H1 (cell line): Measurements from ENCODE around the gene TNFSF15. TPM values are rescaled to one million over a fixed set of nuclear protein-coding genes. Genes with fewer than 3 reads are reported as not detected.

Source experiments
- CTCF ChIA-PET: fragments of 300-600 bp; sonication (Branson Sonifier 250); formaldehyde crosslinking; loops from one replicate; lab custom pipeline; 2021; ENCODE audit not compliant: partially characterized antibody; lab: Charles Lee
- POLR2A ChIA-PET: fragments of 300-600 bp; sonication (Branson Sonifier 250); formaldehyde crosslinking; loops from one replicate; lab custom pipeline; 2021; ENCODE audit warnings: inconsistent platforms; ENCODE audit not compliant: partially characterized antibody; lab: Charles Lee
- DNase-seq, 2 experiments: peaks; one replicate each; pipeline versions ENCODE4 v3.0.0 to v3.0.0-alpha.2; 2010 to 2022; ENCODE audit warnings: low spot score in 2 of 2, low read depth in 1 of 2, mixed read lengths in 1 of 2
- FAIRE-seq: peaks from 2 replicates; lab custom pipeline; 2011; peaks lifted over from hg19 to GRCh38; lab: Jason Lieb, UNC
- H2AFZ ChIP-seq: 2 replicates; pipeline ENCODE4 v1.8.1; 2012; ENCODE audit warnings: low read length, inconsistent platforms
- H2AK5ac ChIP-seq: 2 replicates; pipeline ENCODE4 v1.6.1; 2013; ENCODE audit warnings: low read depth, low read length
- H2BK120ac ChIP-seq: replicated peaks from 2 replicates; pipeline ENCODE3; 2013; ENCODE audit warnings: low read depth, low read length, inconsistent platforms
- H2BK12ac ChIP-seq: 2 replicates; pipeline ENCODE4 v1.6.1; 2013; ENCODE audit warnings: low read depth, low read length
- H2BK15ac ChIP-seq: 2 replicates; pipeline ENCODE4 v1.6.1; 2013; ENCODE audit warnings: low read length
- H2BK20ac ChIP-seq: 2 replicates; pipeline ENCODE4 v1.6.1; 2013; ENCODE audit warnings: low read length
- H2BK5ac ChIP-seq: 2 replicates; pipeline ENCODE4 v1.6.1; 2013; ENCODE audit warnings: low read depth, low read length
- H3K14ac ChIP-seq: 2 replicates; pipeline ENCODE4 v1.6.1; 2013; ENCODE audit warnings: inconsistent platforms; ENCODE audit not compliant: insufficient read length
- H3K18ac ChIP-seq: 2 replicates; pipeline ENCODE4 v1.6.1; 2013; ENCODE audit warnings: low read length; ENCODE audit errors: extremely low read depth
- H3K23ac ChIP-seq: 2 replicates; pipeline ENCODE4 v1.6.1; 2013; ENCODE audit warnings: inconsistent platforms; ENCODE audit not compliant: insufficient read length
- H3K23me2 ChIP-seq: 2 replicates; pipeline ENCODE4 v1.6.1; 2013; ENCODE audit warnings: low read depth, low read length
- H3K27ac ChIP-seq: 2 replicates; pipeline ENCODE4 v1.6.1; 2011; ENCODE audit warnings: low read depth, low read length, inconsistent platforms
- H3K27me3 ChIP-seq, 4 experiments: replicated peaks in 1 of 4; 1 replicate in 1 of 4; 2 replicates in 3 of 4; pipeline versions ENCODE4 v1.6.1 to v1.8.1; 2011 to 2013; ENCODE audit warnings: low read length in 3 of 4, mild to moderate bottlenecking in 3 of 4, inconsistent platforms in 2 of 4, mixed read lengths in 2 of 4, moderate library complexity in 1 of 4; ENCODE audit not compliant: control insufficient read depth in 3 of 4, insufficient read depth in 3 of 4; ENCODE audit errors: extremely low read depth in 1 of 4
- H3K36me3 ChIP-seq, 4 experiments: 2 replicates each; pipeline versions ENCODE4 v1.6.1 to v1.8.1; 2011 to 2013; ENCODE audit warnings: mild to moderate bottlenecking in 4 of 4, low read length in 3 of 4, moderate library complexity in 2 of 4, control low read depth in 1 of 4, inconsistent platforms in 1 of 4; ENCODE audit not compliant: insufficient read depth in 4 of 4, control insufficient read depth in 2 of 4
- H3K4ac ChIP-seq: replicated peaks from 2 replicates; pipeline ENCODE3; 2013; ENCODE audit warnings: low read length, low read depth, mixed read lengths, inconsistent platforms; ENCODE audit not compliant: insufficient read length
- H3K4me1 ChIP-seq, 4 experiments: replicated peaks in 1 of 4; 1 replicate in 1 of 4; 2 replicates in 3 of 4; pipeline versions ENCODE4 v1.6.1 to v1.8.1; 2011 to 2013; ENCODE audit warnings: low read length in 3 of 4, inconsistent platforms in 2 of 4, mixed read lengths in 1 of 4; ENCODE audit not compliant: insufficient read depth in 4 of 4, control insufficient read depth in 3 of 4
- H3K4me2 ChIP-seq, 2 experiments: 2 replicates each; pipeline versions ENCODE4 v1.6.1 to v1.8.1; 2011 to 2013; ENCODE audit warnings: low read depth in 2 of 2, low read length in 2 of 2, control low read depth in 1 of 2, inconsistent platforms in 1 of 2, mild to moderate bottlenecking in 1 of 2; ENCODE audit not compliant: insufficient read depth in 1 of 2
- H3K4me3 ChIP-seq, 4 experiments: fragments of 200-600, 300-600 bp in 1 of 4; sonication (generic), shearing (Covaris generic), sonication (Bioruptor Twin) in 1 of 4; 2 replicates each; pipeline versions ENCODE4 v1.5.1 to v1.8.1; 2011 to 2016; ENCODE audit warnings: low read length in 4 of 4, low read depth in 3 of 4, control low read depth in 2 of 4, inconsistent platforms in 2 of 4, mild to moderate bottlenecking in 2 of 4, mixed read lengths in 1 of 4, moderate library complexity in 1 of 4; ENCODE audit not compliant: insufficient read depth in 2 of 4; ENCODE audit errors: extremely low read depth in 1 of 4
- H3K56ac ChIP-seq: replicated peaks from 2 replicates; pipeline ENCODE3; 2013; ENCODE audit warnings: low read depth, mild to moderate bottlenecking, mixed read lengths, low read length, inconsistent platforms; ENCODE audit not compliant: insufficient read length
- H3K79me1 ChIP-seq: 2 replicates; pipeline ENCODE4 v1.6.1; 2013; ENCODE audit warnings: low read depth, low read length, control low read depth
- H3K79me2 ChIP-seq, 2 experiments: 2 replicates each; pipeline versions ENCODE4 v1.6.1 to v1.8.1; 2012 to 2013; ENCODE audit warnings: low read length in 2 of 2, mild to moderate bottlenecking in 2 of 2, inconsistent platforms in 1 of 2; ENCODE audit not compliant: insufficient read depth in 2 of 2, control insufficient read depth in 1 of 2
- H3K9ac ChIP-seq, 4 experiments: replicated peaks in 1 of 4; 1 replicate in 1 of 4; 2 replicates in 3 of 4; pipeline versions ENCODE4 v1.6.1 to v1.8.1; 2011 to 2013; ENCODE audit warnings: low read depth in 3 of 4, low read length in 3 of 4, control low read depth in 2 of 4, mild to moderate bottlenecking in 2 of 4, moderate library complexity in 2 of 4, inconsistent platforms in 1 of 4; ENCODE audit errors: extremely low read depth in 1 of 4
- H3K9me3 ChIP-seq, 2 experiments: 2 replicates each; pipeline versions ENCODE4 v1.6.1 to v1.8.1; 2012 to 2013; ENCODE audit warnings: mild to moderate bottlenecking in 2 of 2, moderate library complexity in 2 of 2, control low read depth in 1 of 2, inconsistent platforms in 1 of 2, low read depth in 1 of 2, low read length in 1 of 2, mixed read lengths in 1 of 2; ENCODE audit not compliant: insufficient read depth in 2 of 2
- H4K20me1 ChIP-seq, 2 experiments: replicated peaks in 1 of 2; 2 replicates each; pipeline versions ENCODE3 to v1.8.1; 2011 to 2013; ENCODE audit warnings: inconsistent platforms in 2 of 2, low read length in 2 of 2, mild to moderate bottlenecking in 1 of 2; ENCODE audit not compliant: insufficient read depth in 2 of 2, control insufficient read depth in 1 of 2
- H4K5ac ChIP-seq: 2 replicates; pipeline ENCODE4 v1.6.1; 2013; ENCODE audit warnings: low read length, low read depth, mixed read lengths, inconsistent platforms; ENCODE audit not compliant: insufficient read length
- H4K8ac ChIP-seq: 2 replicates; pipeline ENCODE4 v1.8.0; 2013; ENCODE audit warnings: mild to moderate bottlenecking, moderate library complexity, low read length, inconsistent platforms; ENCODE audit not compliant: insufficient read depth; ENCODE audit errors: extremely low read depth
- H4K91ac ChIP-seq: replicated peaks from 2 replicates; pipeline ENCODE3; 2013; ENCODE audit warnings: low read length, mixed read lengths, inconsistent platforms; ENCODE audit not compliant: insufficient read length
- CEBPB ChIP-seq: IDR thresholded peaks from 2 replicates; pipeline ENCODE4 v1.6.1; 2012; ENCODE audit warnings: low read depth, low read length
- SP1 ChIP-seq: IDR thresholded peaks from 2 replicates; pipeline ENCODE4 v1.6.1; 2011; ENCODE audit warnings: low read depth, low read length
- TBP ChIP-seq: IDR thresholded peaks from 2 replicates; pipeline ENCODE4 v1.6.1; 2011; ENCODE audit warnings: low read depth, low read length, improper control_type of control experiment
- WGBS, 2 experiments: shearing (Covaris generic) in 1 of 2; methylation state at CpG; one replicate each; pipeline versions ENCODE4 v1.1.6 to v1.1.7; 2013 to 2015; ENCODE audit warnings: low lambda C conversion rate in 2 of 2, mixed read lengths in 2 of 2, inconsistent platforms in 1 of 2, low coverage in 1 of 2, missing lambda C conversion rate in 1 of 2; ENCODE audit not compliant: insufficient replicate concordance in 2 of 2, insufficient coverage in 1 of 2, insufficient read length in 1 of 2; ENCODE audit errors: extremely low coverage in 1 of 2, missing lambda C conversion rate in 1 of 2; 5-methylcytosine and 5-hydroxymethylcytosine counted together
- polyA plus RNA-seq, 7 experiments: library from polyadenylated mRNA; depleted of rRNA in 3 of 7; stranded (reverse) in 5 of 7; unstranded in 2 of 7; fragments of >200 nt in 5 of 7; fragments of 200-250 nt in 2 of 7; gene quantifications; 1 replicate in 5 of 7; 2 replicates in 1 of 7; 4 replicates in 1 of 7; pipeline versions ENCODE4 v1.2.1 to v1.2.3, GENCODE V29; 2011 to 2013; ENCODE audit warnings: missing spikeins in 2 of 7, mixed read lengths in 2 of 7
- total RNA-seq: library from RNA; stranded (reverse); fragmentation: NEBNext Ultra II Directional; extraction: Animal tissue kit (Norgen Biotek cat#: 25700); gene quantifications from 2 replicates; pipeline ENCODE4 v1.2.1, GENCODE V29; 2021

The TNFSF15 gene
- total and polyA plus RNA-seq, 2 of the 8 experiments (the other 6 are each of a cell fraction or from before 2014, with no cell fraction given) = 0.09 to 0.17 TPM

DNA sequence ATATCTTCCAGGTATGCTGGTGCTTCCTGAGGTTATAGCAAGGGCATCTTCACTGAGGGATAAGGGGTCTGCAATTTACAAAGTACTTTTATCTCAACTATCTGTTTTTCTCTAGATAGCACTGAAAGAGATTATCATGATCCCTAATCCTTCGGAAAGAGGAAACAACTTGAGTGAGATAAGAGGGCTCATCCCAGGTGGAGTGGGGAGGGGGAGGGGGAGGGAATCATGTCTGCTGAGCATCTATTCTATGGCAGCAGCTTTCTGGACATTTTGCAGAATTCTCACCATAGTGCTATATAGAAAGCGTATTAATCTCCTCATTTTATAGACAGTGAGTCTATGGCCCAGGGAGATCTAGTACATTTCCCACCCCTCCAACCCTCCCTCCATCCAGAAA lies 5.9 kb downstream of the TNFSF15 start:
- TF ChIP-seq SP1 = no peak
- TF ChIP-seq TBP = no peak
- no peak for TF ChIP-seq CEBPB
- ChIA-PET CTCF (interaction anchor here (1.0 to 1.8 kb wide), 2 partner anchors 15 to 107 kb away, joined by 4 to 5 read pairs; no protein-coding TSS in a partner anchor), POLR2A (no interaction called here)
- Histone ChIP-seq H2AFZ (no peak overlapping the region), H3K27ac (no peak overlapping the region), H3K36me3 (no peaks in the 10 kb centered on the region), H3K18ac (no peak overlapping the region), H3K56ac (no peak overlapping the region), H3K9ac (no peak overlapping the region), H4K8ac (no peak overlapping the region), H4K20me1 (no peaks in the 10 kb centered on the region), H3K79me2 (no peaks in the 10 kb centered on the region), H3K9me3 (no peaks in the 10 kb centered on the region), H3K79me1 (no peaks in the 10 kb centered on the region), H2BK20ac (no peak overlapping the region), H3K4me2 (no peak overlapping the region), H3K4me3 (no peak overlapping the region), H4K91ac (no peak overlapping the region), H2BK120ac (no peak overlapping the region), H3K23ac (no peak overlapping the region), H2BK5ac (0 out of 2 replicates have a peak overlapping the region, but pooled peaks have one; percentile 10), H2BK12ac (no peak overlapping the region), H4K5ac (no peak overlapping the region), H2AK5ac (no peak overlapping the region), H2BK15ac (no peak overlapping the region), H3K27me3 (peaks cover 0 to 4% (median 0%) of the 10 kb centered on the region in 4 experiments; a peak in 1 of 7 replicates), H3K23me2 (no peaks in the 10 kb centered on the region), H3K4me1 (peaks cover 2 to 10% (median 5%) of the 10 kb centered on the region in 4 experiments; a peak in 6 of 7 replicates), H3K4ac (no peak overlapping the region), H3K14ac (no peak overlapping the region)
- WGBS, 2 experiments = 91% methylated on average over 2 of the region's 2 CpGs; no CpG with 5 or more reads in 1 of the 2 experiments
- FAIRE-seq (no peak), DNase-seq (no peak)
